A673 (cell line): ENCODE data around the gene NUTM1.
"Not testable (repeated sequence)": the region's sequence is repeated elsewhere in the genome, so short reads cannot be mapped to it uniquely, and the experiment has no call there.

Experiments used
- CTCF ChIP-seq: fragments of 300-800, 200-600 bp; sonication (generic); conservative IDR thresholded peaks from 2 replicates; pipeline ENCODE4 v1.5.1; 2017; ENCODE audit warnings: low read depth, mild to moderate bottlenecking, antibody characterized with exemption, low read length, moderate library complexity, mixed read lengths
- EZH2 ChIP-seq: fragments of 200-600 bp; sonication (generic); IDR thresholded peaks from 2 replicates; pipeline ENCODE4 v1.6.1; 2017; ENCODE audit warnings: borderline replicate concordance, low read depth, mild to moderate bottlenecking, mixed read lengths, antibody characterized with exemption, low read length; ENCODE audit not compliant: poor library complexity, severe bottlenecking

- not testable (repeated sequence) for TF ChIP-seq EZH2, CTCF
These were observed 54.6 kb downstream of the NUTM1 start for GRCh38 chr15:34397637-34398259.
